NT2/D1 (cell line): ENCODE data around the gene NAV1.

ENCODE experiments used
- SUZ12 ChIP-seq: IDR thresholded peaks from 2 replicates; pipeline ENCODE4 v1.6.1; 2011; ENCODE audit not compliant: insufficient read length, insufficient read depth; ENCODE audit errors: extremely low read depth
- YY1 ChIP-seq: IDR thresholded peaks from 2 replicates; pipeline ENCODE4 v1.6.1; 2011; ENCODE audit not compliant: insufficient read length, insufficient read depth

GRCh38 chr1:201508809-201509208, 30.1 kb upstream of the NAV1 start:
- no peak for TF ChIP-seq SUZ12
- TF ChIP-seq YY1 = no peak
